Upper lobe of right lung (tissue), 1 donor: ENCODE results near the gene CAP2. TPM values are rescaled to one million over a fixed set of nuclear protein-coding genes. Genes with fewer than 3 reads are reported as not detected.
"Not testable (repeated sequence)": the region's sequence is repeated elsewhere in the genome, so short reads cannot be mapped to it uniquely, and the experiment has no call there.

Experiments used
- ATAC-seq: fragments of 200-7000 bp; cut with Tn5 transposase; one replicate; pipeline ENCODE4 v1.9.1; 2020; ENCODE audit warnings: mild to moderate bottlenecking, moderate library complexity
- DNase-seq: peaks from one replicate; pipeline ENCODE4 v3.0.0-alpha.2; 2020
- H3K27ac ChIP-seq: fragments of 200-600 bp; one replicate; pipeline ENCODE4 v1.8.0; 2022
- H3K27me3 ChIP-seq: fragments of 200-600 bp; one replicate; pipeline ENCODE4 v1.8.0; 2022; ENCODE audit warnings: mild to moderate bottlenecking
- H3K36me3 ChIP-seq: fragments of 200-600 bp; one replicate; pipeline ENCODE4 v1.8.0; 2022
- H3K4me1 ChIP-seq: fragments of 200-600 bp; one replicate; pipeline ENCODE4 v1.8.0; 2022
- H3K4me3 ChIP-seq: fragments of 200-600 bp; one replicate; pipeline ENCODE4 v1.8.0; 2022; ENCODE audit warnings: mild to moderate bottlenecking
- H3K9me3 ChIP-seq: fragments of 200-600 bp; one replicate; pipeline ENCODE4 v1.8.0; 2022
- CTCF ChIP-seq: fragments of 200-600 bp; IDR thresholded peaks from one replicate; pipeline ENCODE4 v1.8.0; 2022; ENCODE audit warnings: antibody characterized with exemption
- intact Hi-C: fragments of 100-400 bp; cut with DNase I; formaldehyde crosslinking; loops from one replicate; pipeline ENCODE4 v1.11.0; 2022
- total RNA-seq: library from RNA; stranded (reverse); fragmentation: NEBNext Ultra II Directional; extraction: Animal tissue kit (Norgen Biotek cat#: 25700); gene quantifications from one replicate; pipeline ENCODE4 v1.2.1, GENCODE V29; 2021
- donor health status: DM: no; HTN: yes; CAD: no; lungs with severe emphysema.

CAP2 gene
- total RNA-seq, 1 donor from 2014 or later = 7.2 TPM

GRCh38 chr6:17390276-17390675 is 3.1 kb upstream of the CAP2 start:
- H3K27me3 ChIP-seq = peaks cover 8% of the 10 kb centered on the region
- no peak for ATAC-seq
- no peaks in the 10 kb centered on the region for H3K4me1 ChIP-seq
- intact Hi-C loops = no loop called here
- no peak for TF ChIP-seq CTCF
- no peak overlapping the region for H3K4me3 ChIP-seq
- H3K36me3 ChIP-seq = no peaks in the 10 kb centered on the region
- no peak overlapping the region for H3K27ac ChIP-seq
- no peaks in the 10 kb centered on the region for H3K9me3 ChIP-seq
- DNase-seq = no peak

- DNase-seq (no peak), ATAC-seq (no peak)
- H3K36me3 ChIP-seq = no peaks in the 10 kb centered on the region
- TF ChIP-seq CTCF = no peak
- intact Hi-C loops = no loop called here
- peaks cover 8% of the 10 kb centered on the region for H3K27me3 ChIP-seq
- H3K27ac ChIP-seq = no peak overlapping the region
- no peaks in the 10 kb centered on the region for H3K9me3 ChIP-seq
- no peaks in the 10 kb centered on the region for H3K4me1 ChIP-seq
- H3K4me3 ChIP-seq = no peak overlapping the region
Observed at GRCh38 chr6:17391976-17392375, 1.4 kb upstream of the CAP2 start.

- peak; percentile 83 for ATAC-seq
- peak overlapping the region; percentile 57 for H3K4me3 ChIP-seq
- no peak overlapping the region for H3K27ac ChIP-seq
- peaks cover 8% of the 10 kb centered on the region for H3K27me3 ChIP-seq
- no peaks in the 10 kb centered on the region for H3K36me3 ChIP-seq
- intact Hi-C loops = no loop called here
- no peak for TF ChIP-seq CTCF
- no peaks in the 10 kb centered on the region for H3K9me3 ChIP-seq
- DNase-seq = peak; percentile 69
- H3K4me1 ChIP-seq = no peaks in the 10 kb centered on the region
Observed at GRCh38 chr6:17393892-17394631, 667 bp downstream of the CAP2 start.

GRCh38 chr6:17395112-17395511 is 1.7 kb downstream of the CAP2 start:
- ATAC-seq = no peak
- no peak overlapping the region for H3K4me3 ChIP-seq
- H3K36me3 ChIP-seq = no peaks in the 10 kb centered on the region
- no peak for DNase-seq
- no peak overlapping the region for H3K27ac ChIP-seq
- TF ChIP-seq CTCF = no peak
- no peaks in the 10 kb centered on the region for H3K4me1 ChIP-seq
- peaks cover 8% of the 10 kb centered on the region for H3K27me3 ChIP-seq
- H3K9me3 ChIP-seq = no peaks in the 10 kb centered on the region
- intact Hi-C loops = no loop called here

- Histone ChIP-seq H3K27ac (no peak overlapping the region), H3K4me3 (no peak overlapping the region), H3K27me3 (peaks cover 8% of the 10 kb centered on the region), H3K9me3 (no peaks in the 10 kb centered on the region), H3K4me1 (no peaks in the 10 kb centered on the region), H3K36me3 (no peaks in the 10 kb centered on the region)
- ATAC-seq = no peak
- intact Hi-C loops = no loop called here
- no peak for TF ChIP-seq CTCF
- no peak for DNase-seq
Observed at GRCh38 chr6:17396256-17396655, 2.9 kb downstream of the CAP2 start.

GRCh38 chr6:17397764-17398194 is 4.4 kb downstream of the CAP2 start:
- Histone ChIP-seq H3K9me3 (no peaks in the 10 kb centered on the region), H3K27me3 (peaks cover 8% of the 10 kb centered on the region), H3K36me3 (no peaks in the 10 kb centered on the region), H3K4me1 (no peaks in the 10 kb centered on the region), H3K4me3 (no peak overlapping the region), H3K27ac (no peak overlapping the region)
- ATAC-seq (no peak), DNase-seq (no peak)
- intact Hi-C loops = no loop called here
- no peak for TF ChIP-seq CTCF

GRCh38 chr6:17405181-17405943 is 12.0 kb downstream of the CAP2 start:
- intact Hi-C loops, H3K27me3 ChIP-seq, ATAC-seq: not testable (repeated sequence)

More at GRCh38 chr6:17405181-17405943, 12.0 kb downstream of the CAP2 start:
- not testable (repeated sequence) for H3K9me3 ChIP-seq, H3K36me3 ChIP-seq, H3K27ac ChIP-seq, H3K4me3 ChIP-seq, H3K4me1 ChIP-seq, DNase-seq
